KMS-11 (cell line): Measurements from ENCODE around the gene PFKL.

Source experiments
- H2AFZ ChIP-seq: fragments of 200-600 bp; sonication (generic); 2 replicates; pipeline ENCODE4 v1.6.1; 2016; ENCODE audit warnings: antibody characterized with exemption, mixed run types, low read depth
- H3K27ac ChIP-seq: fragments of 200-600 bp; sonication (generic); 2 replicates; pipeline ENCODE4 v1.6.1; 2016; ENCODE audit warnings: mild to moderate bottlenecking, mixed run types
- H3K27me3 ChIP-seq: fragments of 200-600 bp; sonication (generic); 2 replicates; pipeline ENCODE4 v1.6.1; 2017; ENCODE audit warnings: mild to moderate bottlenecking, low read depth, mixed run types, moderate library complexity; ENCODE audit not compliant: insufficient read depth
- H3K36me3 ChIP-seq: fragments of 200-600 bp; sonication (generic); 2 replicates; pipeline ENCODE4 v1.6.1; 2017; ENCODE audit warnings: mild to moderate bottlenecking, mixed run types; ENCODE audit not compliant: insufficient read depth
- H3K4me1 ChIP-seq: fragments of 200-600 bp; sonication (generic); 2 replicates; pipeline ENCODE4 v1.6.1; 2016; ENCODE audit warnings: mild to moderate bottlenecking, low read depth, mixed run types; ENCODE audit not compliant: poor library complexity, severe bottlenecking
- H3K4me2 ChIP-seq: fragments of 200-600 bp; sonication (generic); 2 replicates; pipeline ENCODE4 v1.7.0; 2016; ENCODE audit warnings: mild to moderate bottlenecking, mixed run types
- H3K4me3 ChIP-seq: fragments of 200-600 bp; sonication (generic); IDR thresholded peaks from 2 replicates; pipeline ENCODE4 v1.6.1; 2017; ENCODE audit warnings: low read depth, low read length, mixed read lengths; ENCODE audit not compliant: insufficient read depth
- H3K79me2 ChIP-seq: fragments of 200-600 bp; sonication (generic); 2 replicates; pipeline ENCODE4 v1.6.1; 2016; ENCODE audit warnings: low read depth, mixed run types; ENCODE audit not compliant: insufficient read depth
- H3K9ac ChIP-seq: fragments of 200-600 bp; sonication (generic); 2 replicates; pipeline ENCODE4 v1.6.1; 2016; ENCODE audit warnings: mild to moderate bottlenecking, mixed run types
- H4K20me1 ChIP-seq: fragments of 200-600 bp; sonication (generic); 2 replicates; pipeline ENCODE4 v1.6.1; 2016; ENCODE audit warnings: mild to moderate bottlenecking, mixed run types; ENCODE audit not compliant: insufficient read depth
- TF ChIP-seq, protein P1 (sequence below): fragments of 200-600 bp; sonication (generic); conservative IDR thresholded peaks from 2 replicates; pipeline ENCODE4 v1.6.1; 2017; ENCODE audit warnings: low read depth, mild to moderate bottlenecking, antibody characterized with exemption, low read length, moderate library complexity, mixed read lengths

The PFKL gene

GRCh38 chr21:44286086-44286715, 13.7 kb upstream of the PFKL start:
- no peaks in the 10 kb centered on the region for H3K4me1 ChIP-seq
- H2AFZ ChIP-seq: no peak overlapping the region
- H3K27me3 ChIP-seq: peaks cover 74% of the 10 kb centered on the region
- TF ChIP-seq, protein P1, sequence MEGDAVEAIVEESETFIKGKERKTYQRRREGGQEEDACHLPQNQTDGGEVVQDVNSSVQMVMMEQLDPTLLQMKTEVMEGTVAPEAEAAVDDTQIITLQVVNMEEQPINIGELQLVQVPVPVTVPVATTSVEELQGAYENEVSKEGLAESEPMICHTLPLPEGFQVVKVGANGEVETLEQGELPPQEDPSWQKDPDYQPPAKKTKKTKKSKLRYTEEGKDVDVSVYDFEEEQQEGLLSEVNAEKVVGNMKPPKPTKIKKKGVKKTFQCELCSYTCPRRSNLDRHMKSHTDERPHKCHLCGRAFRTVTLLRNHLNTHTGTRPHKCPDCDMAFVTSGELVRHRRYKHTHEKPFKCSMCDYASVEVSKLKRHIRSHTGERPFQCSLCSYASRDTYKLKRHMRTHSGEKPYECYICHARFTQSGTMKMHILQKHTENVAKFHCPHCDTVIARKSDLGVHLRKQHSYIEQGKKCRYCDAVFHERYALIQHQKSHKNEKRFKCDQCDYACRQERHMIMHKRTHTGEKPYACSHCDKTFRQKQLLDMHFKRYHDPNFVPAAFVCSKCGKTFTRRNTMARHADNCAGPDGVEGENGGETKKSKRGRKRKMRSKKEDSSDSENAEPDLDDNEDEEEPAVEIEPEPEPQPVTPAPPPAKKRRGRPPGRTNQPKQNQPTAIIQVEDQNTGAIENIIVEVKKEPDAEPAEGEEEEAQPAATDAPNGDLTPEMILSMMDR: no peak
- no peaks in the 10 kb centered on the region for H3K36me3 ChIP-seq
- H3K9ac ChIP-seq: no peak overlapping the region
- H3K4me3 ChIP-seq: no peak overlapping the region
- H3K27ac ChIP-seq: no peak overlapping the region
- H3K79me2 ChIP-seq: no peaks in the 10 kb centered on the region
- H3K4me2 ChIP-seq: no peak overlapping the region
- H4K20me1 ChIP-seq: no peaks in the 10 kb centered on the region

DNA sequence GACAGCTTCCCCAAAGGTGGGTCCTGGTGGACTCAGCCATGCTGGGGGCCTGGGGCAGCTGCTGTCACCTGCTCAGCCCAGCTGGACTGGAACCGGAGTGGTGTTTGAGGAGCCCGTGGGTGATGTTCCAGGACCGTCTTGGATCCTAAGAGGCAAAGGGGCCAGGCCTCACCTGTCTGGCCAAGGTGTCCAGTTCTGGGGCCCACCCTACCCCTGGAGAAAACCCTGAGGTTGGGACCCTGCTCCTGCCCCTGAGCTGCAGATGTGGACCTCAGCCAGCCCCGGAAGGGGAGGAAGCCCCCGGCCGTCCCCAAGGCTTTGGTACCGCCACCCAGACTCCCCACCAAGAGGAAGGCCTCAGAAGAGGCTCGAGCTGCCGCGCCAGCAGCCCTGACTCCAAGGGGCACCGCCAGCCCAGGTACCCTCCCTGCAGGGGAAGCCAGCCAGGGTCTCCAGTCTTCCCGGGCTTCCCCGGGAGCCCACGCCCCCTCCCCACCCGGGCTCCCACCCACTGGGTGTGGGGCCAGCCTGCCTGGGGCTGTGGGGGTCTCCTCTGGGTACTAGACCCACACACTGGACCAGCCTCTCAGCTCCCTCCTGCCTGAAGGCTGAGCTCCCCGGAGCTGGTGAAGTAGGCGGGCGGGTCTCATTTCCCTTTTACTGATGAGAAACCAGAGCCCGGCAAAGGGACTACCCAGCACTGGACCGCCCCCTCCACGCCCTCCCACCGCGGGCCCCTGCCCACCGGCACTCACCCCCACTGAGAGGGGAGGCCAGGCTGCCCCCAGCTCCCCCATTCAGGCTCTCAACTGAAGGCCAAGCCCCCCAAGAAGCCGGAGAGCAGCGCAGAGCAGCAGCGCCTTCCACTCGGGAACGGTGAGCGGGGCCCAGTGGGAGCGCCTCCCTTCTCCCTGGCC, 12.9 kb upstream of the PFKL start:
- Histone ChIP-seq H3K27ac (no peak overlapping the region), H3K9ac (no peak overlapping the region), H3K36me3 (no peaks in the 10 kb centered on the region), H3K79me2 (no peaks in the 10 kb centered on the region), H3K4me3 (no peak overlapping the region), H2AFZ (no peak overlapping the region), H4K20me1 (no peaks in the 10 kb centered on the region), H3K4me2 (no peak overlapping the region), H3K4me1 (no peaks in the 10 kb centered on the region), H3K27me3 (peaks cover 78% of the 10 kb centered on the region)
- TF ChIP-seq, protein P1: no peak

GRCh38 chr21:44288251-44289110, 11.4 kb upstream of the PFKL start:
- Histone ChIP-seq H3K4me2 (no peak overlapping the region), H3K4me1 (peaks cover 3% of the 10 kb centered on the region), H3K27ac (no peak overlapping the region), H3K36me3 (no peaks in the 10 kb centered on the region), H2AFZ (no peak overlapping the region), H3K27me3 (peaks cover 82% of the 10 kb centered on the region), H4K20me1 (no peaks in the 10 kb centered on the region), H3K4me3 (no peak overlapping the region), H3K79me2 (no peaks in the 10 kb centered on the region), H3K9ac (no peak overlapping the region)
- TF ChIP-seq, protein P1: no peak

DNA sequence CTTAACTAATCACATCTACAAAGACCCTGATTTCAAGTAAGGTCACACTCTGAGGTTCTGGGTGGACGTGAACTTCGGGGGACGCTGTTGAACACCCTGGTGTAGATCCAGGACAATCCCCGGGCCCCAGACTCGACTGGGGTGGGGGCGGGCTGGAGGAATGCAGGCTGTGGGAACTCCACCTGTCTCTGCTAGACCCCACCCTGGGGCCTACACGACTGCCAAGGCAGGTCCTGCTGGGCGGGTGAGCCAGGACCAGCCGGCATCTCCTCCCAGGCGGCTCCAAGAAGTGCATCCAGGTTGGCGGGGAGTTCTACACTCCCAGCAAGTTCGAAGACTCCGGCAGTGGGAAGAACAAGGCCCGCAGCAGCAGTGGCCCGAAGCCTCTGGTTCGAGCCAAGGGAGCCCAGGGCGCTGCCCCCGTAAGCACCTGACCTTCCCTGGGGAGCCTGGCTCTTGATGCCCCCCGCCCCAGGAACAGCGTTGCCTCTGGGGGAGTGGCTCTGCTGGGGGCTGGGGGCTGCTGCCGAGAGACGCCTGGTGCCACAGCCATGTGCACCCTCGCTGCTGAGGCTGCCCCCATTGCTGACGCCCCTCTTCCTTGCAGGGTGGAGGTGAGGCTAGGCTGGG, 10.4 kb upstream of the PFKL start:
- Histone ChIP-seq H3K4me1 (peaks cover 3% of the 10 kb centered on the region), H3K79me2 (no peaks in the 10 kb centered on the region), H3K4me3 (no peak overlapping the region), H4K20me1 (no peaks in the 10 kb centered on the region), H3K9ac (no peak overlapping the region), H2AFZ (no peak overlapping the region), H3K27me3 (peaks cover 75% of the 10 kb centered on the region), H3K4me2 (no peak overlapping the region), H3K27ac (no peak overlapping the region), H3K36me3 (no peaks in the 10 kb centered on the region)
- TF ChIP-seq, protein P1: no peak
